SK-N-SH (cell line): ENCODE measurements around the gene SAPCD2. TPM values are rescaled to one million over a fixed set of nuclear protein-coding genes. Genes with fewer than 3 reads are reported as not detected.

ENCODE experiments used
- CTCF ChIA-PET: fragments of 300-600, 350-600 bp; formaldehyde crosslinking; extraction: SDS; loops from one replicate; lab custom pipeline; 2021; lab: Yijun Ruan, JAX
- POLR2A ChIA-PET: fragments of 350-600 bp; sonication (Branson Sonifier 250); formaldehyde crosslinking; extraction: SDS; loops from one replicate; lab custom pipeline; 2020; ENCODE audit warnings: antibody characterized with exemption, inconsistent platforms; lab: Yijun Ruan, JAX
- DNase-seq: peaks from one replicate; pipeline ENCODE4 v3.0.0; 2012
- H2AFZ ChIP-seq: fragments of 200-600 bp; sonication (generic); 2 replicates; pipeline ENCODE4 v1.8.1; 2016; ENCODE audit warnings: antibody characterized with exemption, mild to moderate bottlenecking, low read depth
- H3F3A ChIP-seq: fragments of 200-600 bp; sonication (generic); replicated peaks from 2 replicates; pipeline ENCODE3; 2016; ENCODE audit warnings: antibody characterized with exemption, mild to moderate bottlenecking; ENCODE audit not compliant: insufficient read depth
- H3K27ac ChIP-seq, 2 experiments: fragments of 200-500 bp in 1 of 2; fragments of 200-600 bp in 1 of 2; sonication (Bioruptor generic) in 1 of 2; sonication (generic), shearing (Covaris generic) in 1 of 2; 2 replicates each; pipeline versions ENCODE4 v1.5.1 to v1.6.1; 2014 to 2016; ENCODE audit warnings: low read depth in 2 of 2, inconsistent platforms in 1 of 2, low read length in 1 of 2, mild to moderate bottlenecking in 1 of 2, mixed read lengths in 1 of 2
- H3K27me3 ChIP-seq: fragments of 200-600 bp; sonication (generic), shearing (Covaris generic); 2 replicates; pipeline ENCODE4 v1.6.1; 2016; ENCODE audit warnings: mixed run types; ENCODE audit not compliant: insufficient read depth
- H3K36me3 ChIP-seq, 2 experiments: fragments of 200-500 bp in 1 of 2; fragments of 200-600 bp in 1 of 2; sonication (Bioruptor generic) in 1 of 2; sonication (generic) in 1 of 2; replicated peaks in 1 of 2; 2 replicates each; pipeline versions ENCODE3 to v1.5.1; 2014 to 2016; ENCODE audit warnings: low read length in 1 of 2, mild to moderate bottlenecking in 1 of 2; ENCODE audit not compliant: insufficient read depth in 2 of 2, control insufficient read depth in 1 of 2
- H3K4me1 ChIP-seq, 2 experiments: fragments of 200-500 bp in 1 of 2; fragments of 200-600 bp in 1 of 2; sonication (Bioruptor generic) in 1 of 2; sonication (generic), shearing (Covaris generic) in 1 of 2; 2 replicates each; pipeline versions ENCODE4 v1.5.1 to v1.6.1; 2014 to 2016; ENCODE audit warnings: low read depth in 1 of 2, low read length in 1 of 2, mixed run types in 1 of 2; ENCODE audit not compliant: insufficient read depth in 2 of 2, control insufficient read depth in 1 of 2
- H3K4me2 ChIP-seq: fragments of 200-600 bp; sonication (generic), shearing (Covaris generic); 2 replicates; pipeline ENCODE4 v1.6.1; 2017; ENCODE audit warnings: mixed run types
- H3K4me3 ChIP-seq, 2 experiments: fragments of 200-500 bp in 1 of 2; fragments of 200-600 bp in 1 of 2; sonication (Bioruptor generic) in 1 of 2; sonication (generic), shearing (Covaris generic) in 1 of 2; 2 replicates each; pipeline versions ENCODE4 v1.5.1 to v1.8.1; 2014 to 2016; ENCODE audit warnings: low read depth in 2 of 2, inconsistent platforms in 1 of 2, low read length in 1 of 2, mild to moderate bottlenecking in 1 of 2, mixed read lengths in 1 of 2, moderate library complexity in 1 of 2
- H3K79me2 ChIP-seq: fragments of 200-600 bp; sonication (generic); 2 replicates; pipeline ENCODE4 v1.8.1; 2017; ENCODE audit warnings: mild to moderate bottlenecking; ENCODE audit not compliant: insufficient read depth
- H3K9ac ChIP-seq: fragments of 200-600 bp; sonication (generic); 2 replicates; pipeline ENCODE4 v1.6.1; 2017; ENCODE audit warnings: mixed run types
- H3K9me2 ChIP-seq: fragments of 200-600 bp; sonication (generic); 2 replicates; pipeline ENCODE4 v1.6.1; 2017; ENCODE audit warnings: mixed run types
- H3K9me3 ChIP-seq: fragments of 200-600 bp; sonication (generic); 2 replicates; pipeline ENCODE4 v1.6.1; 2017; ENCODE audit warnings: mixed run types, mild to moderate bottlenecking, moderate library complexity
- H4K20me1 ChIP-seq: fragments of 200-600 bp; sonication (generic); 2 replicates; pipeline ENCODE4 v1.6.1; 2017; ENCODE audit warnings: mild to moderate bottlenecking, mixed run types; ENCODE audit not compliant: insufficient read depth
- EP300 ChIP-seq, 2 experiments: IDR thresholded peaks; 2 replicates each; pipeline versions ENCODE4 v1.4.0 to v1.6.1; 2012; ENCODE audit warnings: borderline replicate concordance in 1 of 2, low read depth in 1 of 2, low read length in 1 of 2
- FOSL2 ChIP-seq: IDR thresholded peaks from 2 replicates; pipeline ENCODE4 v1.4.0; 2012; ENCODE audit warnings: low read depth, mild to moderate bottlenecking, moderate library complexity, borderline replicate concordance
- GATA2 ChIP-seq: sonication (generic); formaldehyde crosslinking; IDR thresholded peaks from 2 replicates; pipeline ENCODE4 v1.5.0; 2020; ENCODE audit warnings: mild to moderate bottlenecking, missing genetic modification reagents
- MXI1 ChIP-seq: IDR thresholded peaks from 2 replicates; pipeline ENCODE4 v1.6.1; 2012; ENCODE audit warnings: mild to moderate bottlenecking, low read depth, low read length, improper control_type of control experiment
- RCOR1 ChIP-seq: fragments of 150-350 bp; IDR thresholded peaks from 2 replicates; pipeline ENCODE4 v1.6.1; 2017; ENCODE audit warnings: antibody characterized with exemption, low read length
- SIN3A ChIP-seq: IDR thresholded peaks from 2 replicates; pipeline ENCODE4 v1.6.1; 2012; ENCODE audit warnings: low read depth, mild to moderate bottlenecking, low read length, moderate library complexity, borderline replicate concordance
- TAF1 ChIP-seq: IDR thresholded peaks from 2 replicates; pipeline ENCODE4 v1.6.1; 2012; ENCODE audit warnings: low read depth, mild to moderate bottlenecking, low read length, moderate library complexity, borderline replicate concordance
- TCF12 ChIP-seq: IDR thresholded peaks from 2 replicates; pipeline ENCODE4 v1.4.0; 2012
- WGBS: methylation state at CpG from one replicate; pipeline ENCODE4 v1.1.6; 2017; ENCODE audit warnings: low lambda C conversion rate; 5-methylcytosine and 5-hydroxymethylcytosine counted together
- polyA plus RNA-seq, 3 experiments: library from polyadenylated mRNA; depleted of rRNA; stranded (reverse); fragments of >200 nt; gene quantifications; 2 replicates each; pipeline ENCODE4 v1.2.3, GENCODE V29; 2012
- TF ChIP-seq, protein P1 (sequence below): IDR thresholded peaks from 2 replicates; pipeline ENCODE4 v1.4.0; 2012; ENCODE audit warnings: low read depth, borderline replicate concordance
- TF ChIP-seq, protein P2 (sequence below): fragments of 150-350 bp; IDR thresholded peaks from 2 replicates; pipeline ENCODE4 v1.6.1; 2017; ENCODE audit warnings: antibody characterized with exemption, low read length, low read depth, borderline replicate concordance
- TF ChIP-seq, protein P3 (sequence below): IDR thresholded peaks from 2 replicates; pipeline ENCODE4 v1.4.0; 2012; ENCODE audit warnings: low read depth
- TF ChIP-seq, protein P4 (sequence below): fragments of 150-350 bp; IDR thresholded peaks from 2 replicates; pipeline ENCODE4 v1.6.1; 2016; ENCODE audit warnings: mild to moderate bottlenecking, low read depth, low read length
- TF ChIP-seq, protein P5 (sequence below): fragments of 200-600 bp; sonication (generic); IDR thresholded peaks from 2 replicates; pipeline ENCODE4 v1.6.1; 2017; ENCODE audit warnings: antibody characterized with exemption, mild to moderate bottlenecking, moderate library complexity

Gene SAPCD2
- polyA plus RNA-seq, 1 of the 3 experiments (the other 2 are of a cell fraction) = 6.0 TPM

DNA sequence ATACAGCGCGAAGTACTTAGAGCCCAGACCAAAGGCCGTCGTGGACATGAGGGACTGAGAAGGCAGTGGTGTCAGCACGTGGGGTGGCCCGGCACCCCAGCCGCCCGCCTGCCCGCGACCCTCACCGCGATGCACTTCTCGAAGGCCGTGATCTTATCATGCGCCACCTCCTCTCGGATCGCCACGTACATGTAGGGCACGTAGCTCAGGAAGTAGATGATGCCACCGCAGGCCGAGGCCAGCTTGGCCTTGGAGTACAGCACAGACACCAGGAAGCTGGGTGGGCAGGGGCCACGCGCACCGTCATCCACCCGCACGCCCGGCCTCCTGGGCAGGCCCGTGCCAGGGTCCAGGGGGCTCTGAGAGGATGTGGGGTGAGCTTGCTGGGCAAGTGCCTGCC lies 53.3 kb downstream of the SAPCD2 start (continued):
- TF ChIP-seq, protein P1, sequence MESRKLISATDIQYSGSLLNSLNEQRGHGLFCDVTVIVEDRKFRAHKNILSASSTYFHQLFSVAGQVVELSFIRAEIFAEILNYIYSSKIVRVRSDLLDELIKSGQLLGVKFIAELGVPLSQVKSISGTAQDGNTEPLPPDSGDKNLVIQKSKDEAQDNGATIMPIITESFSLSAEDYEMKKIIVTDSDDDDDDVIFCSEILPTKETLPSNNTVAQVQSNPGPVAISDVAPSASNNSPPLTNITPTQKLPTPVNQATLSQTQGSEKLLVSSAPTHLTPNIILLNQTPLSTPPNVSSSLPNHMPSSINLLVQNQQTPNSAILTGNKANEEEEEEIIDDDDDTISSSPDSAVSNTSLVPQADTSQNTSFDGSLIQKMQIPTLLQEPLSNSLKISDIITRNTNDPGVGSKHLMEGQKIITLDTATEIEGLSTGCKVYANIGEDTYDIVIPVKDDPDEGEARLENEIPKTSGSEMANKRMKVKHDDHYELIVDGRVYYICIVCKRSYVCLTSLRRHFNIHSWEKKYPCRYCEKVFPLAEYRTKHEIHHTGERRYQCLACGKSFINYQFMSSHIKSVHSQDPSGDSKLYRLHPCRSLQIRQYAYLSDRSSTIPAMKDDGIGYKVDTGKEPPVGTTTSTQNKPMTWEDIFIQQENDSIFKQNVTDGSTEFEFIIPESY = no peak

DNA sequence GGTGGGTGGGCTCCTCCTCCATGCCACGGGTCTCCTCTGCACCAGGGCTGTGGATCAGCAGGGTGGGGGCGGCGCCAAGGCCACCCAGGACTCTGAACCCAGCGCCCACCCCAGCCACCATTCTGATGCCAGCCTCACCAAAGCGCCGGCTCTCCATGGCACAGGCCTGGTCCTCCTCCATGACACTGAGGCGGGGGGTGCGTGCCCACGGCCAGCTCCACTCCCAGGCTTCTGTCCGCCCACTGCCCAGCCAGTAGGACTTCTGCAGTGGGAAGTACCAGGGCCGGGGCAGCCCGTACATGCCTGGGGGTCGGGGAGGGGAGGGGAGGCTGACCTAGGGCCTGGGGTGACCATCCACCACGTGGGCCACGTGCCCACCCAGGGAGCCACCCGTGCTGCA lies 53.9 kb downstream of the SAPCD2 start:
- no peak for DNase-seq
- Histone ChIP-seq H3K27ac (no peak overlapping the region), H3K36me3 (peaks cover 0 to 17% of the 10 kb centered on the region in 2 experiments), H3K9ac (no peak overlapping the region), H4K20me1 (0 out of 2 replicates have a peak, but pooled peaks cover under 1% of the 10 kb centered on the region), H3K79me2 (no peaks in the 10 kb centered on the region), H2AFZ (no peak overlapping the region), H3K9me3 (no peaks in the 10 kb centered on the region), H3K4me2 (no peak overlapping the region), H3K4me3 (no peak overlapping the region), H3K27me3 (no peaks in the 10 kb centered on the region), H3K4me1 (no peaks in the 10 kb centered on the region), H3F3A (no peaks in the 10 kb centered on the region), H3K9me2 (no peaks in the 10 kb centered on the region)
- POLR2A ChIA-PET = no interaction called here
- TF ChIP-seq TCF12 (no peak), FOSL2 (no peak), RCOR1 (no peak), SIN3A (no peak), GATA2 (no peak), EP300 (IDR thresholded peaks at IDR 0.05; ENCODE audit: borderline replicate concordance in 1 of 2, low read depth in 1 of 2, low read length in 1 of 2) (no peak), MXI1 (no peak), TAF1 (no peak)
- TF ChIP-seq, protein P1 = no peak
- TF ChIP-seq, protein P2, sequence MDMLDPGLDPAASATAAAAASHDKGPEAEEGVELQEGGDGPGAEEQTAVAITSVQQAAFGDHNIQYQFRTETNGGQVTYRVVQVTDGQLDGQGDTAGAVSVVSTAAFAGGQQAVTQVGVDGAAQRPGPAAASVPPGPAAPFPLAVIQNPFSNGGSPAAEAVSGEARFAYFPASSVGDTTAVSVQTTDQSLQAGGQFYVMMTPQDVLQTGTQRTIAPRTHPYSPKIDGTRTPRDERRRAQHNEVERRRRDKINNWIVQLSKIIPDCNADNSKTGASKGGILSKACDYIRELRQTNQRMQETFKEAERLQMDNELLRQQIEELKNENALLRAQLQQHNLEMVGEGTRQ = no peak
- TF ChIP-seq, protein P3, sequence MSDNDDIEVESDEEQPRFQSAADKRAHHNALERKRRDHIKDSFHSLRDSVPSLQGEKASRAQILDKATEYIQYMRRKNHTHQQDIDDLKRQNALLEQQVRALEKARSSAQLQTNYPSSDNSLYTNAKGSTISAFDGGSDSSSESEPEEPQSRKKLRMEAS = no peak
- TF ChIP-seq, protein P4, sequence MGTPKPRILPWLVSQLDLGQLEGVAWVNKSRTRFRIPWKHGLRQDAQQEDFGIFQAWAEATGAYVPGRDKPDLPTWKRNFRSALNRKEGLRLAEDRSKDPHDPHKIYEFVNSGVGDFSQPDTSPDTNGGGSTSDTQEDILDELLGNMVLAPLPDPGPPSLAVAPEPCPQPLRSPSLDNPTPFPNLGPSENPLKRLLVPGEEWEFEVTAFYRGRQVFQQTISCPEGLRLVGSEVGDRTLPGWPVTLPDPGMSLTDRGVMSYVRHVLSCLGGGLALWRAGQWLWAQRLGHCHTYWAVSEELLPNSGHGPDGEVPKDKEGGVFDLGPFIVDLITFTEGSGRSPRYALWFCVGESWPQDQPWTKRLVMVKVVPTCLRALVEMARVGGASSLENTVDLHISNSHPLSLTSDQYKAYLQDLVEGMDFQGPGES = no peak
- TF ChIP-seq, protein P5, sequence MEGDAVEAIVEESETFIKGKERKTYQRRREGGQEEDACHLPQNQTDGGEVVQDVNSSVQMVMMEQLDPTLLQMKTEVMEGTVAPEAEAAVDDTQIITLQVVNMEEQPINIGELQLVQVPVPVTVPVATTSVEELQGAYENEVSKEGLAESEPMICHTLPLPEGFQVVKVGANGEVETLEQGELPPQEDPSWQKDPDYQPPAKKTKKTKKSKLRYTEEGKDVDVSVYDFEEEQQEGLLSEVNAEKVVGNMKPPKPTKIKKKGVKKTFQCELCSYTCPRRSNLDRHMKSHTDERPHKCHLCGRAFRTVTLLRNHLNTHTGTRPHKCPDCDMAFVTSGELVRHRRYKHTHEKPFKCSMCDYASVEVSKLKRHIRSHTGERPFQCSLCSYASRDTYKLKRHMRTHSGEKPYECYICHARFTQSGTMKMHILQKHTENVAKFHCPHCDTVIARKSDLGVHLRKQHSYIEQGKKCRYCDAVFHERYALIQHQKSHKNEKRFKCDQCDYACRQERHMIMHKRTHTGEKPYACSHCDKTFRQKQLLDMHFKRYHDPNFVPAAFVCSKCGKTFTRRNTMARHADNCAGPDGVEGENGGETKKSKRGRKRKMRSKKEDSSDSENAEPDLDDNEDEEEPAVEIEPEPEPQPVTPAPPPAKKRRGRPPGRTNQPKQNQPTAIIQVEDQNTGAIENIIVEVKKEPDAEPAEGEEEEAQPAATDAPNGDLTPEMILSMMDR = no peak
- CTCF ChIA-PET = interaction anchor here (0.9 to 1.3 kb wide), 2 partner anchors 9 to 19 kb away, joined by 3 read pairs; no protein-coding TSS in a partner anchor
- 91% methylated on average over 6 of the region's 16 CpGs for WGBS
